Body of pancreas (tissue), 4 donors: ENCODE results near the gene FGF14.

Experiments
- CTCF ChIP-seq, 7 experiments: fragments of 450-650 bp in 4 of 7; fragments of 200-600 bp in 3 of 7; sonication (generic) in 3 of 7; IDR thresholded peaks; one replicate each; pipeline ENCODE4 v1.5.1; 2016 to 2019; ENCODE audit warnings: antibody characterized with exemption in 7 of 7
- POLR2A ChIP-seq, 3 donors: fragments of 450-650 bp; IDR thresholded peaks; one replicate each; pipeline ENCODE4 v1.6.1; 2016; ENCODE audit warnings: antibody characterized with exemption in 3 of 3, mild to moderate bottlenecking in 2 of 3

DNA sequence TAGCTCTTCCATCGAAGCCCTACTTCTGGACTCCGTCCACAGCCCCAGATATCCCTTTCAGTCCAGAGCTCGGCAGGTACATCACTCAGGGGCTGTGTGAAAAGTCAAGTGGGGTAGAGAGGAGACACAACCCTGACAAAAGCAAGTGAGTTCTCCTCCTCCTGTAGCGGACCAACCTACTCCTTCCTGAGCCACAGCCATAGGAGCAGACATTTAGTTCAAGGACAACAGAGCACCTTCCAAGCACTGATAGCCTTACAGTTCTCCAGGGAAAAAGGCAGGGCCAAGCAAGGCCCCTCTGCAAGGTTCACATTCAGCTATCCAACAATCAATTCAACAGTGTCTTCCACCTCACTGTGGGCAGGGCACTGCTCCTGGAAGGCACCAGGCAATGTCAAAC is 89.0 kb downstream of the FGF14 start:
- no peak for TF ChIP-seq CTCF (IDR thresholded peaks at IDR 0.05)
- TF ChIP-seq POLR2A (IDR thresholded peaks at IDR 0.05) = no peak
